Activated CD4-positive, CD25-positive, alpha-beta regulatory T cell treated with anti-CD3 and anti-CD28 coated beads, Interleukin-2, amount 50 U/mL, for 16 hours (primary cell): Measurements from ENCODE around the gene AP1S1.
"Not testable (repeated sequence)": the region's sequence is repeated elsewhere in the genome, so short reads cannot be mapped to it uniquely, and the experiment has no call there.

ENCODE experiments used
- DNase-seq: peaks from one replicate; pipeline ENCODE4 v3.0.0-alpha.2; 2020; ENCODE audit warnings: low read depth, low spot score

AP1S1 gene

DNA sequence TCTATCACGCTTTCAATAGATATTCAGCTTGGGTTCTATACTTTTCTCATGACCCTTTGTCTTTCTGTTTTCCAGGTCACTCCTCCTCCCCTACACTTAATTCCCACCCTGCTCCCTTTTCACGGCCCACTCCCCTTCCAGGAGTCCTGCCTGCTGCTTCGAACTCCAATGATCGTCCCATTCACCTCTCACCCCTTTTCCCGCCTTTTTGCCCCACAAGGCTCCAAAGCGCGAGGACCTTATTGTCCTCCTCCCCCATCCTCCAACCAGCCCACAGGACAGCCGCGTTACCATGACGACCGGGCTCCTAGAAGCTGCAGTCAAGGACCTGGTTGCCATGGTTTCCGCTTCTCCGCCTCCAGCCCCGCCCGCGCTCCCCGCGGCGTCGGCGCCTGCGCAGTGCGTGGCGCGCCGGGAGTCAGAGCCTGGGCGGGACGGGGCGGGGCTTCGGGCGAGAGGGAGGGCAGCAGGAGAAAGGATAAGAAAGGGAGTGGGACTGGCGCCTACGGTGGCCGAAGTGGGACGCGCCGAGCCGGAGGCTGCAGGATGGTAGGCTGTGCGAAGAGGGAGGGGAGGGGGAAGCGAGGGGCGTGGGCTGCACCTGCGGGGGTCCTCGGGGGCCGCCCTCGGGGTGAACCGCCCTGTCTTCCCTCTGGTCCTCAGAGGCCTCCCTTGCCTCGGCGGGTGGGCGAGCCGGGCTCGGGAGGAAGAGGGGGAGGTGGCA, at the start of gene AP1S1:
TSS of gene AP1S1 (plus strand) at position 508 of the 724 bp plus-strand sequence. CDS start at position 547, 39 bp downstream.
- DNase-seq = peak; percentile 77

DNA sequence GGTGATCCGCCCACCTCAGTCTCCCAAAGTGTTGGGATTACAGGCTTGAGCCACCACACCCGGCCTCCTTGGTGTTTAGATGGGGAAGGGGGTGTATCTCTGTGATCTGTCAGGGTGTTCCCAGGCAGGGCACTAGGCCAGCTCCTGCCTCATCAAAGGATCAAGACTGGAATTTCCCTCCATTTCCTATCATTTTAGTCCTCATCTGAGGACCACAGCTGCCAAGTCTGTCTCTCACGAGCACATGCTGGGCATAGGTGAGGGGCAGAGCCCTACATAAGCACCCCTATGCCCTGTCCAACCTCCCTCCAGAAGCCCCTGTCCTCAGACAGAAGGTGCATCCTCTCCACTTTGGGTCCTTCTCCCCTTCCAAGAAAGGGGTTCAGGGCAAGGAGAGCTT, 49.5 kb upstream of the AP1S1 start:
- DNase-seq = no peak

DNA sequence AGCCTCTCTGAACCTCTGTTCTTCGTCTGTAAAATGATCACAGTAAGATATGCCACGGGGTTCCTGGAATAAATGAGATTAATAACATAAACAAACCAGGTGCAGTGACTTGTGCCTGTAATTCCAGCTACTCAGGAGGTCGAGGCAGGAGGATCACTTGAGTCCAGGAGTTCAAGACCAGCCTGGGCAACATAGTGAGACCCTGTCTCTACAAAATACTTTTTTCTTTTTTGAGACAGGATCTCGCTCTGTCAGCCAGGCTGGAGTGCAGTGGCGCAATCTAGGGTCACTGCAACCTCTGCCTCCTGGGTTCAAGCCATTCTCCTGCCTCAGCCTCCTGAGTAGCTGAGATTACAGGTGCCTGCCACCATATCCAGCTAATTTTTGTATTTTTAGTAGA, 49.0 kb upstream of the AP1S1 start:
- DNase-seq = not testable (repeated sequence)

DNA sequence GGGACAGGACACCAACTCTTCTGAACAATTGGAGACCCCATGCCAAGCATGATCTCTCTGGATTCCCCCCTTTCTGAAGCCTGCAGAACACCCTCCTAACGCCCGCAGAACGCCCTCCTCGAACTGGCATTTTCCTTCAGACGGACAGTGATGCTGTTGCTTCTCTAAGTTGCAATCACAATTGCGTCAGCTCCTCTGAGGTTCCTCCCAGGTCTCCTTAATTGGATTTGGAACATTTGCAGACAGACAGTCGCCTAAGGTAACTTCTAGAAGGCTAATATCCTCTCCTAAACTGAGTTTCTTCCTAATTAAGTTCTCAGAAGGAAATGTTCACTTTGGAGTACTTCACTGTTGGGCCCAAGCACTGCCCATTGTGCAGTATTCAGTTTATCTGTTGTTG, 47.9 kb upstream of the AP1S1 start:
- DNase-seq = no peak

DNA sequence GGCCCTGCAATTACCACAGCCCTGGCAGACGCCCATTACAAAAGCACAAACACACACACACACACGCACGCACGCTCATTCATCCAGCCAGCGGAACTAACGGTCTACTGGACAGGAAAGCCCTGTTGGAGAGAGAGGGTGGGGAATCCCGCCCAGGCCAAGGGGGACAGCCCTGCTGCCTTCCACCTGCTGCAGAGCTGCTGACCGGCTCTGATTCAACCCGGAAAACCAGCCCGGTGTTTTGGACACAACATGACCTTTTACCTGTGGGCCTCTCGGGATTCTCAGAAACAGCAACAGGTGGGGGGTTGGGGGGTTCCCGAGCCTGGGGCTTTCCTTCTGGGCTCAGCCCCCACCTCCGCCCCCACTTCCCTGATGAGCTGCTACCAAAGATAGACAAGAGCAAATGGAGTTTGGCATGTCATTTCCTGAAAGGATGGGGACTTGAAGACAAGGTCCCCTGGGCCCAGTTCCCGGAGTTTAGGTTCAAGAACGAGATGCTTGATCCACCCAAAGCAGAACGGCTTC, 45.9 kb upstream of the AP1S1 start:
- DNase-seq = no peak

DNA sequence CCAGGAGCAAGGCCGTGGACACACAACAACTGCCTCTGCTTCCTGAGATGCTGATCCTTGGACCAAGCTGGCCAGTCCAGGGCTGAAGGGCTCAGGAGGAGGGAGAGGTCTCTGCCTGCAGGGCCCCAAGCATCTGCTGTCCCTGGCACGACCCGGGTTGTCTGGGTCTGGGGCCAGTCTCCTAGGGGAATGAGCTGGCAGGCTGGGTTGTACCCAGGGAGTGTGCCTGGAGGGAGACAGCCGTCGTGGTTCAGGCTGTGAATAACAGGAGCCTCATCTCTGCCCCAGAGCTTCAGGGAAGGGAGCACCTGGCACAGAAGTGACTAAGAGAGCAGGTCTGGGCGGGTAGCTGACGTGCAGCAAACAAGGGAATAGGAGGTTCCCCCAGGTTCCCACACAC, 45.3 kb upstream of the AP1S1 start:
- no peak for DNase-seq

DNA sequence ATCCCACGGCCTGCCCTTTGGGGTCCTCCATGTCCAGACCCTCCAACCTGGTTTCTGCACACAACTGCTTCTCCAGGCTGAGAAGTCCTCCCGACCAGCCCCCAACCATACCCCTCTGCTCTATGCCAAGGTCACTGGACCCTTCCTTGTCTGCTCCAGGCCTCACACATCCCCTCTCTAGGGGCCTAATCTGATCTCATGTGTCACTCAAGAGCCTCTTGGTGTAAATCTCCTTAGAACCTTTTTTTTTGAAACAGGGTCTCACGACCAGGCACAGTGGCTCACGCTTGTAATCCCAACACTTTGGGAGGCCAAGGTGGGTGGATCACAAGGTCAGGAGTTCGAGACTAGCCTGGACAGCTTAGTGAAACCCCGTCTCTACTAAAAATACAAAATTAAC, 44.9 kb upstream of the AP1S1 start:
- no peak for DNase-seq

DNA sequence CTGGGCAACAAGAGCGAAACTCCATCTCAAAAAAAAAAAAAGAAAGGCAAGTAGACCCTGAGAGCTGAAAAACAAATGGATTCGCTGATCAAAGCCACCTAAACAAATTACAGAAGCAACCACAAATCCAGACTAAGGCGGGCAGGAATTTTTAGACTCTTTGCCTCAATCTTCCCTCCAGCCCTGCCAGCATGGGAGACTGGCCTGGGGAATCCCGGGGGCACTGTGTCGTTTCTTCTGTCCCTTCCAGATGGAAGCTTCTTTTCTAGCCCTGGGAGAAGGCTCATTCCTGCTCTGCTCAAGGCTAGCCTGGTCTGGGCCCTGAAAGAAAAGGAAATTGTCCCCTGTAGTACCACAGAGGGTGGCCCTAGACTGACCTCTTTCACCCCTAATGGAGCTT, 43.0 kb upstream of the AP1S1 start:
- no peak for DNase-seq

DNA sequence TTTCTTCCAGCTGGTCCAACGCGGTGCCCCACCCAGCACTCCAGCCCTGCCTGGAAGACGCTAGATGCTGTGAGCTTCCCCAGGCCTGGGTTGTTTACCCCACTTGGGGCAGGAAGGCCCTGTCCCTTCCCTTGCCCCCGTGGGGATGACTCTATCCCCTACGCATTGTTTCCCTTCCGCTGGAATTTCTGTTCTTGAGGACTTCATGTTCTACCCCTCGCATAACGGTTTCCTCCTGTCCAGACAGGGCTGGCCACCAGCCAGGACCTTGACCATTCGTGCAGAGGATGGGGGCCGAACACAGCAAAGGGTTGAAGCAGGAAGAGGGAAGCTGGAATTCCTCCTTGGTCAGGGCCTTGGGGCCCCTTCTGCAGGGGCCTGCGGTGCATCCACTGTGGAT, 42.0 kb upstream of the AP1S1 start:
- DNase-seq = no peak

DNA sequence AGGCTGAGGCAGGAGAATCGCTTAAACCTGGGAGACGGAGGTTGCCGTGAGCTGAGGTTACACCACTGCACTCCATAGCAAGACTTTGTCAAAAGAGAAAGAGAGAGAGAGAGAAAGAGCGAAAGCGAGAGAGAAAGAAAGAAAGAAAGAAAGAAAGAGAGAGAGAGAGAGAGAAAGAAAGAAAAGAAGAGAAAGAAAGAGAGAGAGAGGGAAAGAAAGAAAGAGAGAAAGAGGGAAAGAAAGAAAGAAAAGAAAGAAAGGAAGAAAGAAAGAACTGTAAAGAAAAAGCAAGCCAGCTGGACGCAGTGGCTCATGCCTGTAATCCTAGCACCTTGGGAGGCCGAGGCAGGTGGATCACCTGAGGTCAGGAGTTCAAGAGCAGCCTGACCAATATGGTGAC, 41.1 kb upstream of the AP1S1 start:
- not testable (repeated sequence) for DNase-seq

DNA sequence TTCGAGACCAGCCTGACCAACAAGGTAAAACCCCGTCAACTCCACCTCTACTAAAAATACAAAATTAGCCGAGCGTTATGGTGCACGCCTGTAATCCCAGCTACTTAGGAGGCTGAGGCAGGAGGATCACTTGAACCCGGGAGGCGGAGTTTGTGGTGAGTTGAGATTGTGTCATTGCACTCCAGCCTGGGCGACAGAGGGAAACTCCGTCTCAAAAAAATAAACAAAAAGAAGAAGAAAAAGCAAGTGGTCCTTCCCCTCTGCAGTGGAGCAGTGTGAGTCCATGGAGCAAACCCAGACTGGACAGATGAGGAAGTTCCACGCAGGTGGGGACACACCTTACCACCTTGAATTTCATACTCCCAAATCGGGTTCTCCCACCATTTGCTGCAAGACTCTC, 40.4 kb upstream of the AP1S1 start:
- DNase-seq = no peak

DNA sequence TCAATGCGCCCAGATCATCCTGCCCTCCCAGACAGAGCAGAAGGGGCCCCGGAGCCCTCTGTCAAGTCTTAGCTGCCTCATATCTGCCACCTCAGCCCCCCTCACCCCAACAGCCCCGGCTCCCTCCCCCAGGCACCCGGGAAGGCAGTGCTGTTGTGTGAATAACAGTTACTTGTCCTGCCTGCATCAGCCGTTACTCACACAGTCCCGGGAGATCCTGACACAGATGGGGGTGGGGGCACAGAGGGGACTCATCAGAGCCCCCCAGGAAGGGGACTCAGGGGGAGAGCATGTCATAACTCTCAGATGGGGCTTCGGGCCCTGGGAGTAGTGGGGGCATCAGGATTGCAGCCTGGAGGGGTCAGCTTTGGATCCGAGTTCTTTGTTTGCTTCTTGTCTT, 39.8 kb upstream of the AP1S1 start:
- no peak for DNase-seq

DNA sequence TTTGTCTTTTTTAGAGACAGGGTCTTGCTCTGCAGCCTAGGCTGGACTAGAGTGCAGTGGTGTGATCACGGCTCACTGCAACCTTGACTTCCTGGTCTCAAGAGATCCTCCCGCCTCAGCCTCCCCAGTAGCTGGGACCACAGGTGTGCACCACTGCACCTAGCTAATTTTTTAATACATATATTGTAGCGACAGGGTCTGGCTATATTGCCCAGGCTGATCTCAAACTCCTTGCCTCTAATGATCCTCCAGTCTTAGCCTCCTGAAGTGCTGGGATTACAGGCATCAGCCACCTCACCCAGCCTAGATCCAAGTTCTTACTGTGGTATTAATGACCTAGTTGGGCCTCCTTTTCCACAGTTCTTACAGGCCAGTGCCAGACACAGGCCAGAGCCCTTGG, 39.1 kb upstream of the AP1S1 start:
- DNase-seq = no peak

DNA sequence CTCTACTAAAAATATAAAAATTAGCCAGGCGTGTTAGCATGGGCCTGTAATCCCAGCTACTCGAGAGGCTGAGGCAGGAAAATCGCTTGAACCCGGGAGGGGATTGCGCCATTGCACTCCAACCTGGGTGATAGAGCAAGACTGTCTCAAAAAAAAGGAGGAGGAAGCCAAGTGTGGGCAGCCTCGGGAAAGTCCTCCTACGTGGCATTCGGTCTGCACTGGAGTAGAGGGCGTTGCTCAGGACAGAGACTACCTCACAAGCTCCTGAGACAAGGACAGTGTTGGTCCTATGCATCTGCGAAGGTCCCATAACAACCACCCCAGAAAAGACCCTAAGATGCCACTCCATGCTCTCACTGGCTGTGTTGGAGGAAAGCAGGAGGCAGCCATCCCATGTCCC, 37.4 kb upstream of the AP1S1 start:
- no peak for DNase-seq

DNA sequence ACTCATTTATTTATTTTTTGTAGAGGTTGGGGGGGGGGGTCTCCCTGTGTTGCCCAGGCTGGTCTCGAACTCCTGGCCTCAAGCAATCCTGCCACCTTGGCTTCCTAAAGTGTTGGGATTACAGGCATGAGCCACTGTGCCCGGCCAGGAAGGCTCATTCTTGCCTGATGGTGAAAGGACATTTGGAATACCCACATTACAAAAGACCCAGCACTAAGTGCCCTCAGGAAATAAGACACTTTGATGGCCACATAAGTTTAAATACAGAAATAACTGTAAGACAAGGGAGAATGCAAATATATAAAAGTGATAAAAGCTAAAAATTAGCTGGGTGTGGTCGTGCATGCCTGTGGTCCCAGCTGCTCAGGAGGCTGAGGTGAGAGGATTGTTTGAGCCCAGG, 35.4 kb upstream of the AP1S1 start:
- no peak for DNase-seq

DNA sequence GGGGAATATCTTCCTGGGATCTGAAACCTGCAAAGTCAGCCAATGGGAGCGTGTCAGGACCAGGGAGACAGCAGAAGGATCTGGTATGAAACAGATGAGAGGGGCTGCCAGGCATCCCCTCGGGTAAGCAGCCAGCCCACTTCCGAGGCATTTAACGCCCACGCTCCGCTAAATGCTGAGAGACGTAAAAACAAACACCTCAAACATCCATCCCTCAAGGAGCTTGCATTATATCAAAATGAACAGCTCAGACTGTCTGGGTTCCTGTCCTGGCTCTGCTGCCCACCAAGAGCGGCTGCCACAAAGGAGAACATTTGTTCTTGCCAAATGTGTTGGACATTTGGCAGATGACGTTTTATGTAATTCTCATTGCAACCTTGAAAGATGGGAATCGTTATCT, 34.4 kb upstream of the AP1S1 start:
- DNase-seq = no peak

DNA sequence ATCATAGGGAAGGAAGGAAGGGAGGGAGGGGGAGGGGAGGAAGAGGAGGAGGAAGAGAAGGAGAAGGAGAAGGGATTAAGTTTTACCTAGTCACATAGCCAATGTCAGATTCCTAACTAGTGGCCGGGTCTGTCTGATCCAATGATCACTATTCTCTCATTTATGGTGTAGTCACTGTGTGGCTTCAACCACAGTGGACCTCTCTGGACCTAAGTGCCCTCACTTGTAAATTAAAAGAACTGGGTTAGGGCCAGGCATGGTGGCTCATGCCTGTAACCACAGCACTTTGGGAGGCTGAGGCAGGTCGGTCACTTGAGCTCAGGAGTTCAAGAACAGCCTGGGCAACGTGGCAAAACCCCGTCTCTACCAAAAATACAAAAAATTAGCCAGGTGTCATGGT, 34.0 kb upstream of the AP1S1 start:
- no peak for DNase-seq

DNA sequence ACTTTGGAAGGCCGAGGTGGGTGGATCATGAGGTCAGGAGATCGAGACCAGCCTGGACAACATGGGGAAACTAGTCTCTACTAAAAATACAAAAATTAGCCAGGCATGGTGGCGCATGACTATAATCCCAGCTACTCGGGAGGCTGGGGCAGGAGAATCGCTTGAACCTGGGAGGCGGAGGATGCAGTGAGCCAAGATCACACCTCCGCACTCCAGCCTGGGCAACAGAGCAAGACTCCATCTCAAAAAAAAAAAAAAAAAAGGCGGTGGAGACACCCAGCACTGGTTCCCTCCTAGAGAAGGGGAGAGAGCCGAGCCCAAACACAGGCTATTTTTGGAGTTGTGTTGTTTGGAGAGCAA, 32.7 kb upstream of the AP1S1 start:
- DNase-seq = not testable (repeated sequence)

DNA sequence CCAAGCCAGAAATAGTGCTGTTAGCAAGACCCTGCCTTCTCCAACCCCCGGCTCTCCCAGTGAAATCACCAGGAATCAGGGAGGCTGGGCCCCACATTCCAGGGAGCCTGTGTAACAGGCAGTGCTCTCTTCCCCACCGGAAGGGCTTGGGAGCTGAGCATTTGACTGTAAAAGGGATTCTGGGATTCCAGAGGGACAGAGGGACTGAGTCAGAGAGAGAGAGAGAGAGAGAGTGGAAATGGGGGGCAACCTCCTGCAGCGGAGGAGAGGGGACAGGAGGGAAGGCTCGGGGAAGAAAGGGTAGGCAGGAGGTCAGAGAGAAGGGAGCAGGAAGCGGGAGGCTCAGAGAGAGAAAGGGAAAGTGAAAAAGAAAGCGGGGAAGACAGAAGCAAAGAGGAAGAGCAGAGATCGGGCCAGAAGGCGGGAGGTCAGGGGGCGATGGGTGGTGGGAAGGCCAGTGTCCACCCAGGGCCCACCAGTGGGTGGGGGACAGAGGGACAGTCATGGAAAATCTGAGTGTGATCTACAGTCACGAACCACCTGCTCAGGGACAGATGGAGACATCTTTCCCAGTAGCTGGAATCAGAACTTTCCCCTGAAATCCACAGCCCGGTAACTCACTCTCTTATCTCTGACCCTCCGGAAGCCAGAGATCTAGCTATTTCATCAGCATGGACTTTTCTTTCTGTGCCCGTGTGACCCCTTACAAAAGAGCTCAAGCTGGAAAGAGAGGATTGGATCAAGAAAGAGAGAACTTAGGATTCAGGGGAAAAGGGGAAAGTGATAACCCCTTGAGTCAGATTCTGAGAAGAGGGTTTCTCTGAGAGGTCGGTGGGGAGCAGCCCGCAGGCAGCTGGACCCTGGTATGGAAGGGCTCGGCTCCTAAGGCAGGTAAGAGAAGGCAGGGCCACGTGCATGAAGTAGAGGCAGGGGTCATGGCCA, 32.0 kb upstream of the AP1S1 start:
- no peak for DNase-seq

DNA sequence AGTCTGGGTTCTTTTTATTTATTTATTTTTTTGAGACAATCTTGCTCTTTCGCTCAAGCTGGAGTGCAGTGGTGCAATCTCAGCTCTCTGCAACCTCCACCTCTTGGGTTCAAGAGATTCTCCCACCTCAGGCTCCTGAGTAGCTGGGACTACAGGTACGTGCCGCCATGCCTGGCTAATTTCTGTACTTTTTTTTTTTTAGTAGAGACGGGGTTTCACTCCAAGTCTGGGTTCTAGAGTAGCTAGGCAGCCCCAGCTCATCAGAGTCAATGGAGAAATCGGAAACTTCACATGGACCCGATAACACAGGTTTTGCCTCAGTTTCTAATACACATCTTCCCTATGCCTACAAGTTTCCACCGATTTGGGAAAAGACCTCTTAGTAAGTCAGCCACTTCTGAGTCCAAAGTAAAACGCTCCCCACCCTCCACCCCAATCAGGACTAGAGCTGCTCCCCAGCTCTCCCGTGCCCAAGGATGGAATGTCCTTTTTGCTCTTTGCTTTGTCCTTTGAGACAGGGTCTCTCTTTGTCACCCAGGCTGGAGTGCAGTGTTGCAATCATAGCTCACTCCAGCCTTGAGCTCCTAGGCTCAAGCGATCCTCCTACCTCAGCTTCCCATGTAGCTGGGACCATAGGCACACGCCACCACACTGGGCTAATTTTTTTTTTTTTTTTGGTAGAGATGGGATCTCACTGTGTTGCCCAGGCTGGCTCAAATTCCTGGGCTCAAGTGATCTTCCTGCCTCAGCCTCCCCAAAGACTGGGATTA, 31.2 kb upstream of the AP1S1 start:
- no peak for DNase-seq

DNA sequence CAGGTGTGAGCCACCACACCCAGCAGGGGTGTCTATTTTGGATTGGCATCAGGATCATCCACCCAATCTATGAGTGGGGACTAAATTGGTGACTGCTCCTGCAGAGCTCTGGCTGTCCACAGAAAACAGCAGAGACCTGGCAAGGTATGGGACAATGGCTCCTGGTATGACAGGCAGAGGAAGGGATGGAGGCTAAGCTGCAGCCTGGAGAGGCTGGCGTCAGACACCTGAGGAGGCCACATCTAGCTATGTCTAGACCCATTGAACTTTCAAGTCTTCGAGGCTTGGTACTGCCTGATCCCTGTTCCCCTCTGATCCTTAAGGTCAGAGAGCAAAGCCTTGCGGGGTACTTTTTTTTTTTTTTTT, 30.6 kb upstream of the AP1S1 start:
- DNase-seq = no peak

DNA sequence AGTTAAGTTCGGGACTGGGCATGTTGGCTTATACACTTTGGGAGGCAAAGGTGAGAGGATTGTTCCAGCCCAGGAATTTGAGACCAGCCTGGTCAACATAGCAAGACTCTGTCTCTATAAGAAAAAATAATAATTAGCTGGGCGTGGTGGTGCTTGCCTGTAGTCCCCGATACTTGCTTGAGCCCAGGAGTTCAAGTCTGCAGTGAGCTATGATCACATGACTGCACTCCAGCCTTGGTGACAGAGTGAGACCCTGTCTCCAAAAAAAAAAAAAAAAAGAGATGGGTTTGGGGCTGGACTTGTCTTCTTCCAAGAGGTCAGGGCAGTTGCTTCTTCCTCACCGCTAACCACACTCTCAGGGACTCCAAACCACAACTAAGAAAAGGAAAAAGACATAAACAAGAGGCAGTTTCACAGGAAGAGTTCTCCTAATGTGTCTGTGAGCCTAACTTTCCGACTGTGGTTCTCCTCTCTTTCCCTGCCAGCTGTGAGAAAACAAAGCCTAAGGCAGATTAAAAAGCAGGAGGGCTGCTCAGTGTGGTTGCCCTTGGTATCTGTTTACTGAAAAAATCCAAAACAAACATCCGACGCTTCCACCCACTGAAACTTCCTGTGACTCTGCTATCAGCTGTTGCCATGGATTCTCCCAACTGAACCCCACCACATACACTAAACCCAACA, 29.8 kb upstream of the AP1S1 start:
- no peak for DNase-seq
